Caco-2 (cell line): ENCODE results near the gene NHLRC4. TPM values are rescaled to one million over a fixed set of nuclear protein-coding genes. Genes with fewer than 3 reads are reported as not detected.
A peak's percentile ranks its signal among the peaks of the same experiment; 100 is the strongest.

Source experiments
- BruUV-seq: library from RNA; stranded (reverse); fragments of 400-500 nt; replicated peaks from 2 replicates; lab custom pipeline; 2021; lab: Mats Ljungman, UMichigan
- CTCF ChIA-PET: fragments of 300-600 bp; sonication (Branson Sonifier 250); formaldehyde crosslinking; loops from one replicate; lab custom pipeline; 2022; ENCODE audit warnings: antibody characterized with exemption; lab: Charles Lee
- POLR2A ChIA-PET: fragments of 300-600 bp; sonication (Branson Sonifier 250); formaldehyde crosslinking; loops from one replicate; lab custom pipeline; 2022; ENCODE audit warnings: antibody characterized with exemption; lab: Charles Lee
- DNase-seq, 2 experiments: peaks; one replicate each; pipeline versions ENCODE4 v3.0.0 to v3.0.0-alpha.2; 2020 to 2022
- H3K27me3 ChIP-seq: replicated peaks from 2 replicates; pipeline ENCODE4 v1.6.0; 2011; ENCODE audit warnings: low read length; ENCODE audit not compliant: control insufficient read depth, insufficient read depth
- H3K36me3 ChIP-seq: 2 replicates; pipeline ENCODE4 v1.5.1; 2011; ENCODE audit warnings: low read length; ENCODE audit not compliant: control insufficient read depth, insufficient read depth
- H3K4me1 ChIP-seq: fragments of 250-450 bp; sonication (Bioruptor Pico); 2 replicates; pipeline ENCODE4 v1.5.1; 2020; ENCODE audit warnings: mild to moderate bottlenecking
- H3K4me3 ChIP-seq: 2 replicates; pipeline ENCODE4 v1.5.1; 2011; ENCODE audit warnings: low read depth, mild to moderate bottlenecking, control low read depth, low read length
- H3K9me3 ChIP-seq: fragments of 250-450 bp; sonication (Bioruptor Pico); 2 replicates; pipeline ENCODE4 v1.5.1; 2020; ENCODE audit warnings: mild to moderate bottlenecking, moderate library complexity
- H3K27ac Mint-ChIP-seq: one replicate; pipeline ENCODE4 v1.8.0; 2022; ENCODE audit warnings: mixed read lengths; ENCODE audit not compliant: unreplicated experiment
- H3K27me3 Mint-ChIP-seq: one replicate; pipeline ENCODE4 v1.8.0; 2022; ENCODE audit warnings: mixed read lengths; ENCODE audit not compliant: insufficient read depth, unreplicated experiment
- H3K36me3 Mint-ChIP-seq: one replicate; pipeline ENCODE4 v1.8.0; 2022; ENCODE audit warnings: mild to moderate bottlenecking, mixed read lengths; ENCODE audit not compliant: insufficient read depth, unreplicated experiment
- H3K4me1 Mint-ChIP-seq: one replicate; pipeline ENCODE4 v1.8.0; 2022; ENCODE audit warnings: low read depth, mixed read lengths; ENCODE audit not compliant: unreplicated experiment
- H3K4me3 Mint-ChIP-seq: one replicate; pipeline ENCODE4 v1.8.0; 2022; ENCODE audit warnings: mild to moderate bottlenecking, moderate library complexity, mixed read lengths; ENCODE audit not compliant: unreplicated experiment
- H3K9me3 Mint-ChIP-seq: one replicate; pipeline ENCODE4 v1.8.0; 2022; ENCODE audit warnings: mixed read lengths; ENCODE audit not compliant: unreplicated experiment
- intact Hi-C: fragments of 100-400 bp; cut with micrococcal nuclease; formaldehyde crosslinking; loops from one replicate; pipeline ENCODE4 v1.10.0; 2022; ENCODE audit not compliant: unreplicated experiment
- microRNA-seq: library from miRNA; unstranded; fragments of <30 nt; microRNA quantifications from one replicate; pipeline ENCODE4 v1.2.0, GENCODE V29; 2022
- total RNA-seq: library from RNA; stranded (reverse); gene quantifications from 2 replicates; pipeline ENCODE4 v1.2.3, GENCODE V29; 2022
- TF ChIP-seq, protein P1 (sequence below), 2 experiments: fragments of 200-600 bp in 1 of 2; IDR thresholded peaks; 1 replicate in 1 of 2; 2 replicates in 1 of 2; pipeline versions ENCODE4 v1.5.1 to v1.8.0; 2011 to 2022; ENCODE audit warnings: antibody characterized with exemption in 1 of 2, control low read depth in 1 of 2, inconsistent platforms in 1 of 2, low read depth in 1 of 2, low read length in 1 of 2, mild to moderate bottlenecking in 1 of 2, moderate library complexity in 1 of 2; ENCODE audit not compliant: insufficient read depth in 1 of 2, severe bottlenecking in 1 of 2, unreplicated experiment in 1 of 2

Gene NHLRC4
- total RNA-seq, 1 experiment from 2014 or later: not detected

DNA sequence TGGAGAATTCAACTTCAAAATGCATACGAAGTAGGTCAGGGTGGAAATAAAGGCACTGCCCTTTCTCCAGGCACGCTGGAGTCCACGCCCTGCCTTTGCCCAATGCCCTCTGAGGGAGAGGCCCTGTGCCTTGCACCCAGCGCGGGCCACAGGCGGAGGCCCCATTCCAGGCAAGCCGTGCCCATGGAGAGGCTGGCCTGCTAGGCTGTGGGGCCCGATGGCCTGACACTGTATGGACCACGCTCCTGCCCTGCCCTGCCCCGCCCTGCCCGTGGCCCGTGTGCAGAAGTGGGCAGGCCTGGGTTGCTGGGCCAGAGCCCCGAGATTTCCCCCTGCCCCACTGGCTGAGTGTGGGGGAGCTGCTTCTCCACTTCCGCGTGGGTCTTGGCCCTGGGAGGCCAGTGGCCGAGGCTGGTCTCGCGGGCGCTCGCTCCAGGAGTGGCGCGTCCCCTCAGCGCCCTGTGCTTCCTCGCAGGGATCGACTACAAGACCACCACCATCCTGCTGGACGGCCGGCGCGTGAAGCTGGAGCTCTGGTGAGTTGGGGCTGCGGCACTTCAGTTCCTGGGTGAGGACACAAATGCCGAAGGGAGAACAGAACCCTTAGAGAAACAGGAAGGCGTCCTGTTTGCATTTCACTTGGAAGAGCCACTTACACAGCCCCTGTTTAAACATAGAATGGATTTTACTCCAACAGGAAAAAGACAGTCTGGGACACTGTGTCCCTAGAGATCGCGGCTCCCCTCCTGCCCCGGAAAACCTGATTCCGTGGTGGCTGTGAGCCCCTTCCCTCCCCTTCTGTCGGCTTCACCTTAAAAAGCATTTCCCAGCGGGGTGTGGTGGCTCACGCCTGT is 50.2 kb downstream of the NHLRC4 start:
- intact Hi-C loops: no loop called here
- POLR2A ChIA-PET: no interaction called here
- H3K9me3 ChIP-seq: no peaks in the 10 kb centered on the region
- no peak overlapping the region for H3K27ac Mint-ChIP-seq
- TF ChIP-seq, protein P1, sequence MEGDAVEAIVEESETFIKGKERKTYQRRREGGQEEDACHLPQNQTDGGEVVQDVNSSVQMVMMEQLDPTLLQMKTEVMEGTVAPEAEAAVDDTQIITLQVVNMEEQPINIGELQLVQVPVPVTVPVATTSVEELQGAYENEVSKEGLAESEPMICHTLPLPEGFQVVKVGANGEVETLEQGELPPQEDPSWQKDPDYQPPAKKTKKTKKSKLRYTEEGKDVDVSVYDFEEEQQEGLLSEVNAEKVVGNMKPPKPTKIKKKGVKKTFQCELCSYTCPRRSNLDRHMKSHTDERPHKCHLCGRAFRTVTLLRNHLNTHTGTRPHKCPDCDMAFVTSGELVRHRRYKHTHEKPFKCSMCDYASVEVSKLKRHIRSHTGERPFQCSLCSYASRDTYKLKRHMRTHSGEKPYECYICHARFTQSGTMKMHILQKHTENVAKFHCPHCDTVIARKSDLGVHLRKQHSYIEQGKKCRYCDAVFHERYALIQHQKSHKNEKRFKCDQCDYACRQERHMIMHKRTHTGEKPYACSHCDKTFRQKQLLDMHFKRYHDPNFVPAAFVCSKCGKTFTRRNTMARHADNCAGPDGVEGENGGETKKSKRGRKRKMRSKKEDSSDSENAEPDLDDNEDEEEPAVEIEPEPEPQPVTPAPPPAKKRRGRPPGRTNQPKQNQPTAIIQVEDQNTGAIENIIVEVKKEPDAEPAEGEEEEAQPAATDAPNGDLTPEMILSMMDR (IDR thresholded peaks at IDR 0.05; ENCODE audit: insufficient read depth in 1 of 2, low read depth in 1 of 2, low read length in 1 of 2, severe bottlenecking in 1 of 2, unreplicated experiment in 1 of 2): no peak
- no peak overlapping the region for H3K4me3 ChIP-seq
- H3K27me3 ChIP-seq: no peaks in the 10 kb centered on the region
- H3K4me1 Mint-ChIP-seq: no peaks in the 10 kb centered on the region
- BruUV-seq: no TSS peak
- no peaks in the 10 kb centered on the region for H3K4me1 ChIP-seq
- DNase-seq: no peak
- no peaks in the 10 kb centered on the region for H3K9me3 Mint-ChIP-seq
- CTCF ChIA-PET: no interaction called here
- no peaks in the 10 kb centered on the region; the same call in 1 of the 2 replicates for H3K36me3 ChIP-seq
- H3K36me3 Mint-ChIP-seq: peaks cover 5% of the 10 kb centered on the region
- H3K4me3 Mint-ChIP-seq: no peak overlapping the region
- no peaks in the 10 kb centered on the region for H3K27me3 Mint-ChIP-seq

DNA sequence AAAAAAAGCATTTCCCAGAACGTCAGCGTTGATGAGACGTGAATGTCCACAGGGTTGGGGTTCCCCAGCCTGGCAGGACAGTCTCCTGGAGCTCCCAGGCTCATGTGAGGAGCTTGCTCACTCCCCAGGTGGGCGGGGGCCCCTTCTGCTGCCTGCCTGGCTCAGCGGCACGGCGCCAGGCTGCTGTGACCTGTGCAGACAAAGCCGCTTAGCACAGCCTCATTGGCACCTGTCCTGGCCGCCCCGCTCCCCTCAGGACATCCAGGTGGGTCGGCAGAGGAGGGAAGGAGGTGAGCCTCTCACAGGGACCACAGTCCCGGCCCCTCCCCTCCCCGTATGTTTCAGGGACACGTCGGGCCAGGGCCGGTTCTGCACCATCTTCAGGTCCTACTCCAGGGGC is 51.0 kb downstream of the NHLRC4 start:
- Mint-ChIP-seq H3K36me3 (peaks cover 5% of the 10 kb centered on the region), H3K27ac (no peak overlapping the region), H3K27me3 (no peaks in the 10 kb centered on the region), H3K4me1 (no peaks in the 10 kb centered on the region), H3K4me3 (no peak overlapping the region), H3K9me3 (no peaks in the 10 kb centered on the region)
- Histone ChIP-seq H3K27me3 (no peaks in the 10 kb centered on the region), H3K36me3 (no peaks in the 10 kb centered on the region; the same call in 1 of the 2 replicates), H3K9me3 (no peaks in the 10 kb centered on the region), H3K4me1 (no peaks in the 10 kb centered on the region), H3K4me3 (no peak overlapping the region)
- TF ChIP-seq, protein P1 (IDR thresholded peaks at IDR 0.05; ENCODE audit: insufficient read depth in 1 of 2, low read depth in 1 of 2, low read length in 1 of 2, severe bottlenecking in 1 of 2, unreplicated experiment in 1 of 2): no peak
- no TSS peak for BruUV-seq
- intact Hi-C loops: no loop called here
- CTCF ChIA-PET: no interaction called here
- POLR2A ChIA-PET: no interaction called here
- DNase-seq: no peak

Small RNA genes within 50 kb of the gene (microRNA-seq; reads per million reads assigned to microRNA genes)
- gene MIR3176 (43.5 reads per million, percentile 65 among the genes with 10 or more reads in this experiment), gene MIR5587 (1.9 reads per million, percentile 5 among the genes with 10 or more reads in this experiment)

Other genes with a start within 250 kb of the NHLRC4 start
- gene AXIN1, start 214.3 kb upstream of the NHLRC4 start, total RNA-seq: 29.7 and 34.5 TPM in 2 replicates
- 82.4 and 91.2 TPM in 2 replicates for gene MRPL28, start 196.5 kb upstream of the NHLRC4 start, total RNA-seq
- 85.5 and 87.1 TPM in 2 replicates for gene PGAP6, start 185.0 kb upstream of the NHLRC4 start, total RNA-seq
- gene NME4, start 169.8 kb upstream of the NHLRC4 start, total RNA-seq: 140 and 150 TPM in 2 replicates
- 50.2 and 52.6 TPM in 2 replicates for gene DECR2, start 165.1 kb upstream of the NHLRC4 start, total RNA-seq
- gene RAB11FIP3, start 141.4 kb upstream of the NHLRC4 start, total RNA-seq: 31.3 and 35.8 TPM in 2 replicates
- gene CAPN15, start 39.3 kb upstream of the NHLRC4 start, total RNA-seq: 85.3 and 87.9 TPM in 2 replicates
- 0.14 TPM in 1 of 2 replicates, not detected in the other for gene PRR35, start 6.6 kb upstream of the NHLRC4 start, total RNA-seq
- gene PIGQ, start 3.0 kb downstream of the NHLRC4 start, total RNA-seq: 45.3 and 45.8 TPM in 2 replicates
- 18.7 and 19.1 TPM in 2 replicates for gene RAB40C, start 23.1 kb downstream of the NHLRC4 start, total RNA-seq
- gene WFIKKN1, start 64.0 kb downstream of the NHLRC4 start, total RNA-seq: 0.39 and 0.54 TPM in 2 replicates
- gene METTL26, start 69.3 kb downstream of the NHLRC4 start, total RNA-seq: 67.1 and 67.4 TPM in 2 replicates
- 33.0 and 40.7 TPM in 2 replicates for gene MCRIP2, start 74.8 kb downstream of the NHLRC4 start, total RNA-seq
- 57.8 and 60.9 TPM in 2 replicates for gene WDR90, start 82.4 kb downstream of the NHLRC4 start, total RNA-seq
- 96.7 and 106 TPM in 2 replicates for gene RHOT2, start 101.1 kb downstream of the NHLRC4 start, total RNA-seq
- gene RHBDL1, start 108.7 kb downstream of the NHLRC4 start, total RNA-seq: 2.9 and 3.2 TPM in 2 replicates
- 77.8 and 86.6 TPM in 2 replicates for gene STUB1, start 113.4 kb downstream of the NHLRC4 start, total RNA-seq
- gene JMJD8, start 117.3 kb downstream of the NHLRC4 start, total RNA-seq: 46.7 and 52.4 TPM in 2 replicates
- 10.8 and 11.7 TPM in 2 replicates for gene WDR24, start 123.4 kb downstream of the NHLRC4 start, total RNA-seq
- gene FBXL16, start 138.8 kb downstream of the NHLRC4 start, total RNA-seq: 5.9 and 10.5 TPM in 2 replicates
- 20.0 and 23.4 TPM in 2 replicates for gene METRN, start 148.1 kb downstream of the NHLRC4 start, total RNA-seq
- gene ANTKMT, start 154.1 kb downstream of the NHLRC4 start, total RNA-seq: 39.7 and 42.6 TPM in 2 replicates
- 3.5 and 4.6 TPM in 2 replicates for gene CCDC78, start 159.4 kb downstream of the NHLRC4 start, total RNA-seq
- gene HAGHL, start 160.1 kb downstream of the NHLRC4 start, total RNA-seq: 6.8 and 9.7 TPM in 2 replicates
- gene CIAO3, start 174.0 kb downstream of the NHLRC4 start, total RNA-seq: 42.9 and 44.5 TPM in 2 replicates
- gene MSLN, start 193.7 kb downstream of the NHLRC4 start, total RNA-seq: 0.36 and 0.39 TPM in 2 replicates
- gene RPUSD1, start 221.4 kb downstream of the NHLRC4 start, total RNA-seq: 42.2 and 44.0 TPM in 2 replicates
- gene CHTF18, start 221.6 kb downstream of the NHLRC4 start, total RNA-seq: 97.6 and 102 TPM in 2 replicates
- not detected in 2 replicates for gene GNG13, start 233.7 kb downstream of the NHLRC4 start, total RNA-seq